ENCODE results near the gene RIPOR3.

The RIPOR3 gene

DNA sequence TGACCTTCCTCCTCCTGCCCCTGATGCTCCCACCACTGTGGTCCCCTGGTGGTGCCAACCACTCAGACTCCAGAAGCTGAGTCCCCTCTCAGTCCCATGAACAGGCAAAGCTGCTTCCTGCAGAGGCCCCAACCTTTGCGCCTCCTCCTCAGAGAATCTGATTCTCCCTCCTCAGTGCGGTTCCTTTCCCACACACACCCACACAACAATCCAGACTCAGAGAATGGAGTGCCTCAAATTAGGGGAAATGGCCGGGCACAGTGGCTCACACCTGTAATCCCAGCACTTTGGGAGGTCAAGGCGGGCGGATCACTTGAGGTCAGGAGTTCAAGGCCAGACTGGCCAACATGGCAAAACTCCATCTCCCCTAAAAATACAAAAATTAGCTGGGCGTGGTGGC lies 23.0 kb downstream of the RIPOR3 start:
- H3K27ac ChIP-seq, result no peak overlapping the region
- TF ChIP-seq, protein P1, sequence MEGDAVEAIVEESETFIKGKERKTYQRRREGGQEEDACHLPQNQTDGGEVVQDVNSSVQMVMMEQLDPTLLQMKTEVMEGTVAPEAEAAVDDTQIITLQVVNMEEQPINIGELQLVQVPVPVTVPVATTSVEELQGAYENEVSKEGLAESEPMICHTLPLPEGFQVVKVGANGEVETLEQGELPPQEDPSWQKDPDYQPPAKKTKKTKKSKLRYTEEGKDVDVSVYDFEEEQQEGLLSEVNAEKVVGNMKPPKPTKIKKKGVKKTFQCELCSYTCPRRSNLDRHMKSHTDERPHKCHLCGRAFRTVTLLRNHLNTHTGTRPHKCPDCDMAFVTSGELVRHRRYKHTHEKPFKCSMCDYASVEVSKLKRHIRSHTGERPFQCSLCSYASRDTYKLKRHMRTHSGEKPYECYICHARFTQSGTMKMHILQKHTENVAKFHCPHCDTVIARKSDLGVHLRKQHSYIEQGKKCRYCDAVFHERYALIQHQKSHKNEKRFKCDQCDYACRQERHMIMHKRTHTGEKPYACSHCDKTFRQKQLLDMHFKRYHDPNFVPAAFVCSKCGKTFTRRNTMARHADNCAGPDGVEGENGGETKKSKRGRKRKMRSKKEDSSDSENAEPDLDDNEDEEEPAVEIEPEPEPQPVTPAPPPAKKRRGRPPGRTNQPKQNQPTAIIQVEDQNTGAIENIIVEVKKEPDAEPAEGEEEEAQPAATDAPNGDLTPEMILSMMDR (IDR thresholded peaks at IDR 0.05), result no peak
- TF ChIP-seq ZFX (IDR thresholded peaks at IDR 0.05; ENCODE audit: borderline replicate concordance), result no peak

DNA sequence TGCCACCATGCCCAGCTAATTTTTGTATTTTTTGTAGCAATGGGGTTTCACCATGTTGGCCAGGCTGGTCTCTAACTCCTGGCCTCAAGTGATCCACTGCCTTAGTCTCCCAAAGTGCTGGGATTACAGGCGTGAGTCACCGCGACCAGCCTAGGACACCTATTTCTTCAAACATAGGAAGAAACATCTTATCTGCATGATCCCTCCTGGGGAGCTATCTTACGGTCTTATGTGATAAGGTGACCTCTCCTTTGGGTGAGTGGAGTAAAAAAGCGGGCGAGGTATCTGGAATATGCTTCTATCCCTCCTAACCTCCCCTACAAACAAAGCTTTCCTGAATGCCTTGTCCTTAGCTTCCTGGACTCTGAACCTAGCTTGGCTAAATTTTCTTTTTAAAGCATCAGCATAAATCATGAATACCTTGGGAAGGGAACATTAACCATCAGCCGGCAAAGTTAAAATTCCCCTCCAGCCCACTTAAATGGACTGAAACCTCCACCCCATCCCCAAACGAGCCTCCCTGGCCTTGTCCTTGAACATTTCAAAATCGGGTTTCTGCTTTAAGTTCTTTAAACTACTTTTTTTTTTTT lies 24.5 kb downstream of the RIPOR3 start:
- TF ChIP-seq ZFX (IDR thresholded peaks at IDR 0.05; ENCODE audit: borderline replicate concordance), result no peak
- TF ChIP-seq, protein P1 (IDR thresholded peaks at IDR 0.05), result no peak
- no peak overlapping the region for H3K27ac ChIP-seq

DNA sequence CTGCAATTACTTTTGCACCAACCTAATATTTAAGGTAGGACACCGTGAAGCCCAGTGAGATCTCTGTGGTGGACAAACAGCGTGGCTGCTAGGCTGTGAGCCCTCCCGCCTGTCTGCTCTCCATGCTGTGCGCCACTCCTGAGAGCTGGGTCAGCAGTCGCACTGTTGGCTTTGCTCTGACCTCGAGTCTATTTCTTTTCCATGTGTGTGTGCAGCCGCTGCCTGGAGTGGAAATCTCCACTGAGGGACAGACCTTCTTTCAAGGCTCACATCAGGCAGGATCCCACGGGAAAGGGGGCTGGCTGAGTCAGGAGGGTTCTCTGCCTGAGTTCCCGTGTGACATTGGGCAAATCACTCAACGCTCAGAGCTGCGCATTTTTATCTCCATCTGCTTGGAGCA lies 27.1 kb downstream of the RIPOR3 start:
- no peak overlapping the region for H3K27ac ChIP-seq
- TF ChIP-seq, protein P1 (IDR thresholded peaks at IDR 0.05), result no peak
- no peak for TF ChIP-seq ZFX (IDR thresholded peaks at IDR 0.05; ENCODE audit: borderline replicate concordance)

DNA sequence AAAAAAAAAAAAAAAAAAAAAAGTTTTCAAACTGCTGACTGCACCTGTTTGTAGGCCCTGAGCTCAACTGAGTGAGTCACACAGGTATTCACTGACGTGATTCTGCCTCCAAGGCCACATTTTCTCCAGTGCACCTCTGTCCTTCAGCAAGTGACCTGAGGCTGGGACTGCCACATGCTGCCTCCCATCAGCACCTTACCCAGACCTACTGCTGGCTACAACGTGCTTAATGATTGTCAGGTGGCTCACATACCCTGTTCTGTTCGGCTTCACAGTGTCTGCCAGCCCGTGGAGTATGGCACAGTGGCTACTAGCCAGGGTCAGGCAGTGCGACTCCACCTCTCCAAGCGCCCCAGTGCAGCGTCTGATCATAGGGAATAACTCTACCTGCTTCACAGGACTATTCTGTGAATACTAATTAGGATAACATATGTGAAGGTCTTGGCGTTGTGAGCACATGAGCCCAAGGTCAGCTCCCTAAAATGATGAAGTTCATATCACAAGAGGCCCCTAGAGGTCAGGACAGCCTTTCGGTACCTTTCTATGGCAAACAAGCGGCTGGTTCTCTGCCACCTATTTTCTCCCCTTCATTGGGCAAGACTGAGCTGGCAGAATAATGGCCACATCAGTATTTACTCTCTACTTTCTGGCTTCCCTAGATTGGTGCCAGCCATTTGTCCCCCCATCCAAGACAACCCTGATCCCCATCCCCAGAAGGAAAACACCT lies 28.1 kb downstream of the RIPOR3 start:
- no peak overlapping the region for H3K27ac ChIP-seq
- TF ChIP-seq ZFX (IDR thresholded peaks at IDR 0.05; ENCODE audit: borderline replicate concordance), result no peak
- TF ChIP-seq, protein P1 (IDR thresholded peaks at IDR 0.05), result no peak

DNA sequence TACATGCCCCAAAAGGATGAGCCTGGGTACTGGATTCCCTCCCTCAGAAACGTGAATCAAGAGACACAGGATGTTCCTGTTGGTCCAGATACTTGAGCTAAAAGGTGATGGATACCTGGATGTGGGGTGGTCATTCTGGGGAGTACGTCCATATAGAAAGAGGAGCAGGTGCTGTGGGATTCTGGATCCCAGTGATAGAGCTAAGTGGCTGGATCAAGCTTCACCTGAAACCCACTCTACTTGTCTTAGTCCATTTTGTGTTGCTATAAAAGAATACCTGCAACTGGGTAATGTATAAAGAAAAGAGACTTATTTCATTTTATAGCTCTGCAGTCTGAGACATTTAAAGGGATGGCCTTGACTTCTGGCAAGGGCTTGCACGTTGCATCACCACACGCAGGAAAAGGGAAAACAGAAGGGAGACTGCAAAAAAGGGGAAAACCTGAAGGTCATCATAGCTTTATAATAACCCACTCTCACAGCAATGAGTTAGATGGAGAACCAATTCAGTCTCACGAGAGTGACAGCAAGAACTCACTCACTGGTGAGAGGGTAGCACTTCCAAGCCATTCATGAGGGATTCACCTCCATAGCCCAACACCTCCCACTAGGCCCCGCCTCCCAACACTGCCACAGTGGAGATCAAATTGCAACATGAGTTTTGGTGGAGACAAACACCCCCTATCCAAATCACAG lies 31.2 kb downstream of the RIPOR3 start:
- no peak for TF ChIP-seq ZFX (IDR thresholded peaks at IDR 0.05; ENCODE audit: borderline replicate concordance)
- TF ChIP-seq, protein P1 (IDR thresholded peaks at IDR 0.05), result no peak
- H3K27ac ChIP-seq, result no peak overlapping the region

DNA sequence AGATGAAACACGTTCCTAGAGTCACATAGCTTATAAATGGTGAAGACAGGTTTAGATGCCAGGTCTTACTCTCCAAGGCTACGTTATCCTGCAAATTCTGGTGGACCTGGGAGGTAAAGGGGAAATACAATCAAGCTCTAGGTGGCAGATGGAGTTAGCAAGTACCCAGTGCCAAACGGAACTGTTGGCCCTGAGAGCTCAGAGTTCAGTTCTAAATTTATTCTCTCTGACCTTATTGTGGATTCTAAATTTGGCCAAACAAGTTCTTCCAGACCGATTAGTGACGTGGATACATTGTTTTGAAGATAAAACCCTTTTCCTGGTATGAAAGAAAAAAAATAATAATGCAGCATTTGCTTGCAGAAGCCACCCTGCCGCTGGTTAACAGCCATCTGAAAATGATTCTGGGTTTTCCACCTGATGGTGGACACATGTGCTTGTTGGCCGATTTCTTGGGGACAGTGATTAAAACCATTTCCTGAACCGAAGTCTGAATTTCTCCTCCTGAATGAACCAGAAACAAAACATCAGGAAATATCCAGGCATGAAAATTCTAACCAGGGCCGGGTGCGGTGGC lies 32.5 kb downstream of the RIPOR3 start:
- TF ChIP-seq, protein P1 (IDR thresholded peaks at IDR 0.05), result 0 out of 2 replicates have a peak, but pooled peaks have one; percentile 11
- no peak for TF ChIP-seq ZFX (IDR thresholded peaks at IDR 0.05; ENCODE audit: borderline replicate concordance)
- H3K27ac ChIP-seq, result peak overlapping the region; percentile 14; the same call in 1 of the 2 replicates

Data from 22Rv1 (cell line).